Endothelial cell of umbilical vein (primary cell): ENCODE measurements around the gene OPN1MW3. TPM values are rescaled to one million over a fixed set of nuclear protein-coding genes. Genes with fewer than 3 reads are reported as not detected.
"Not testable (repeated sequence)": the region's sequence is repeated elsewhere in the genome, so short reads cannot be mapped to it uniquely, and the experiment has no call there.

ENCODE experiments used
- BruUV-seq: library from RNA; stranded (reverse); fragments of 400-500 nt; replicated peaks from 2 replicates; lab custom pipeline; 2021; lab: Mats Ljungman, UMichigan
- CTCF ChIA-PET: fragments of 300-600, 350-600 bp; sonication (Branson Sonifier 250); formaldehyde crosslinking; loops from one replicate; lab custom pipeline; 2021; ENCODE audit warnings: antibody characterized with exemption, inconsistent platforms; lab: Charles Lee
- POLR2A ChIA-PET: fragments of 300-600, 350-600 bp; sonication (Branson Sonifier 250); formaldehyde crosslinking; loops from one replicate; lab custom pipeline; 2021; ENCODE audit warnings: antibody characterized with exemption, inconsistent platforms; lab: Charles Lee
- DNase-seq: peaks from one replicate; pipeline ENCODE4 v3.0.0-alpha.2; 2011; ENCODE audit warnings: low read depth, low spot score
- FAIRE-seq: peaks from 2 replicates; lab custom pipeline; 2011; peaks lifted over from hg19 to GRCh38; lab: Jason Lieb, UNC
- H2AFZ ChIP-seq: 2 replicates; pipeline ENCODE4 v1.6.0; 2012; ENCODE audit warnings: low read depth, low read length, control low read depth, inconsistent platforms
- H3K27ac ChIP-seq: 2 replicates; pipeline ENCODE4 v1.5.1; 2011; ENCODE audit warnings: low read depth, mild to moderate bottlenecking, control low read depth, low read length, moderate library complexity; ENCODE audit not compliant: insufficient read depth
- H3K27me3 ChIP-seq, 2 experiments: 2 replicates each; pipeline versions ENCODE4 v1.6.0 to v1.6.1; 2011; ENCODE audit warnings: low read length in 2 of 2, mixed read lengths in 1 of 2; ENCODE audit not compliant: control insufficient read depth in 2 of 2, insufficient read depth in 2 of 2
- H3K36me3 ChIP-seq, 2 experiments: 2 replicates in 1 of 2; 3 replicates in 1 of 2; pipeline ENCODE4 v1.5.1; 2011; ENCODE audit warnings: low read length in 2 of 2, mild to moderate bottlenecking in 1 of 2, moderate library complexity in 1 of 2; ENCODE audit not compliant: control insufficient read depth in 2 of 2, insufficient read depth in 2 of 2; ENCODE audit errors: extremely low read depth in 1 of 2
- H3K4me1 ChIP-seq: 3 replicates; pipeline ENCODE4 v1.5.1; 2011; ENCODE audit warnings: mild to moderate bottlenecking, low read length; ENCODE audit not compliant: control insufficient read depth, insufficient read depth; ENCODE audit errors: extremely low read depth
- H3K4me2 ChIP-seq: 2 replicates; pipeline ENCODE4 v1.6.1; 2011; ENCODE audit warnings: low read length, control low read depth, mixed read lengths; ENCODE audit not compliant: insufficient read depth
- H3K4me3 ChIP-seq, 3 experiments: fragments of 200-600 bp in 1 of 3; sonication (generic), shearing (Covaris generic) in 1 of 3; replicated peaks in 1 of 3; 2 replicates each; pipeline ENCODE4 v1.5.1; 2011 to 2016; ENCODE audit warnings: control low read depth in 3 of 3, low read length in 3 of 3, mild to moderate bottlenecking in 2 of 3, inconsistent platforms in 1 of 3, low read depth in 1 of 3, moderate library complexity in 1 of 3; ENCODE audit not compliant: insufficient read depth in 1 of 3
- H3K79me2 ChIP-seq: 2 replicates; pipeline ENCODE4 v1.6.0; 2012; ENCODE audit warnings: low read length, inconsistent platforms; ENCODE audit not compliant: control insufficient read depth, insufficient read depth
- H3K9ac ChIP-seq: replicated peaks from 2 replicates; pipeline ENCODE3; 2011; ENCODE audit warnings: low read length, control low read depth; ENCODE audit not compliant: insufficient read depth; ENCODE audit errors: extremely low read depth
- H3K9me1 ChIP-seq: replicated peaks from 3 replicates; pipeline ENCODE4 v1.6.0; 2011; ENCODE audit warnings: mild to moderate bottlenecking, low read length; ENCODE audit not compliant: control insufficient read depth, insufficient read depth; ENCODE audit errors: extremely low read depth
- H3K9me3 ChIP-seq: replicated peaks from 2 replicates; pipeline ENCODE4 v1.5.1; 2012; ENCODE audit warnings: low read length, inconsistent platforms; ENCODE audit not compliant: control insufficient read depth, insufficient read depth
- H4K20me1 ChIP-seq: replicated peaks from 2 replicates; pipeline ENCODE3; 2011; ENCODE audit warnings: mild to moderate bottlenecking, low read length; ENCODE audit not compliant: control insufficient read depth, insufficient read depth; ENCODE audit errors: extremely low read depth
- dilution Hi-C: fragments of 300-500 bp; cut with MboI; formaldehyde crosslinking; loops from one replicate; pipeline ENCODE4 v1.15.0; 2019; ENCODE audit warnings: low sequenced_read_pairs; ENCODE audit not compliant: extremely low pct_ligation_motif_present
- intact Hi-C: fragments of 100-400 bp; cut with micrococcal nuclease; formaldehyde crosslinking; loops from one replicate; pipeline ENCODE4 v1.10.0; 2022
- polyA plus RNA-seq, 4 experiments: library from polyadenylated mRNA; depleted of rRNA in 3 of 4; stranded (reverse) in 3 of 4; unstranded in 1 of 4; fragments of >200 nt; gene quantifications; 2 replicates each; pipeline versions ENCODE4 v1.2.1 to v1.2.3, GENCODE V29; 2011 to 2012; ENCODE audit warnings: missing spikeins in 1 of 4
- total RNA-seq: library from RNA; stranded (reverse); gene quantifications from 2 replicates; pipeline ENCODE4 v1.2.3, GENCODE V29; 2021

Gene OPN1MW3
- total and polyA plus RNA-seq, 2 donors (not counting 3 experiments of a cell fraction or from before 2014, with no cell fraction given), result not detected

DNA sequence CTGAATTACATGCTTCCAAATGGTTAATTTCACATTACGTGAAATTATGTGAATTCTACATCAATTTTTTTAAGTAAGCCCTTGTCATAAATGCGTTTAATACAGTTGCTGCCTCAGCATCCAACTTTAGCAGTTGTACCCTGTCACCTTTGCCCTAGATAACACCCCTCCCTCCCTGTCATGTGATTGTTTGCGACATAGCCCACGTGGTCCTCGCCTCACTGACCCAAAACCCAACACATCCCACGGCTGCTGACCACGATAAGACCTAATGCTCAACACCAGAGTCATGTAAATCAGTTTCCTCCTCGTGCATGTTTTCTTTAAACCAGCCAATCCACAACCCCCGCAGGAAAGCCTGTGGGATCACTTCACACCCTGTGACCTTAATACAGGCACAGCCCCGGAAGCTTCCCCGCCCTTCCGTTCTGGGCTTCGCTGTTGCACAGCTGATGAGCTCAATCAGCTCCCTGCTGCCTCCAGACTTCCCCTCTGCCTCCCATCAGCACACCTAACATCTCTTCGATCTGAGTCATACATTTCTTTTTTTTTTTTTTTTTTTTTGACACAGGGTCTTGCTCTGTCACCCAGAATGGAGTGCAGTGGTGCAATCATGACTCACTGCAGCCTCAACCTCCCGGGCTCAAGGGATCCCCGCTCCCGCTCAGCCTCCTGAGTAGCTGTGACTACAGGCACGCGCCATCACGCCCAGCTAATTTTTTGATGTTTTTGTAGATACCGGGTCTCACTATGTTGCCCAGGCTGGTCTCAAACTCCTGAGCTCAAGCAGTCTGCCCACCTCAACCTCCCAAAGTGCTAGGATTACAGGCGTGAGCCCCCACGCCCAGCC lies 27.3 kb downstream of the OPN1MW3 start:
- H3K9me3 ChIP-seq, H3K4me2 ChIP-seq, POLR2A ChIA-PET, H2AFZ ChIP-seq, CTCF ChIA-PET, dilution Hi-C loops, DNase-seq, H3K27ac ChIP-seq, H3K27me3 ChIP-seq, intact Hi-C loops, H3K79me2 ChIP-seq, H3K9me1 ChIP-seq, H3K9ac ChIP-seq, H3K4me1 ChIP-seq, FAIRE-seq, H3K4me3 ChIP-seq, H4K20me1 ChIP-seq, H3K36me3 ChIP-seq, BruUV-seq: not testable (repeated sequence)

DNA sequence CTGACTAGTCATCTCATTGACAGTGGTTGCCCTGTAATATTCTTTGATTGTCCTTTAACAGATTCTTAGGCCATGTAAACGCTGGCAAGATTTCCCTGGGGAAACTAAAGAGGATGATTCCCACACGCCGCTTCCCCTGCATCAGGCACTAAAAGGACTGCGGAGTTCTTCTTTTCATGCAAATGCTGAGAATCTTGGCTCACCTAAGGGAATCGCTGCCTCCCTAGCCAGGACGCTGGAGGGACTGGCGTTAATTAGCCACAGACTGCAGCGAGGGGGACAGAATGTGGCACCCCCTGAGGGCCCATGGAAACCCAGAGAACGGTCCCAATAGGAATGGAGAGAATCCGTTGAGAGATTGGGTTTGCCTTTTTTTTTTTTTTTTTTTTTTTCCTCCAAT lies 29.0 kb downstream of the OPN1MW3 start:
- H3K4me1 ChIP-seq, H3K36me3 ChIP-seq, H3K9ac ChIP-seq, H3K9me1 ChIP-seq, BruUV-seq, DNase-seq, dilution Hi-C loops, intact Hi-C loops, POLR2A ChIA-PET, H2AFZ ChIP-seq, H3K4me2 ChIP-seq, H3K79me2 ChIP-seq, H3K27ac ChIP-seq, H3K27me3 ChIP-seq, H3K9me3 ChIP-seq, H3K4me3 ChIP-seq, H4K20me1 ChIP-seq, FAIRE-seq, CTCF ChIA-PET: not testable (repeated sequence)
